HL-60 (cell line): ENCODE results near the gene TBX20.

ENCODE experiments used
- DNase-seq, 2 experiments: peaks; one replicate each; pipeline ENCODE4 v3.0.0-alpha.2; 2010 to 2020; ENCODE audit warnings: low read depth in 1 of 2, low spot score in 1 of 2
- H3K27ac ChIP-seq: fragments of 250-450 bp; sonication (Bioruptor Pico); replicated peaks from 2 replicates; pipeline ENCODE4 v1.5.1; 2020; ENCODE audit warnings: mild to moderate bottlenecking, moderate library complexity
- H3K27me3 ChIP-seq: fragments of 250-450 bp; sonication (Bioruptor Pico); 2 replicates; pipeline ENCODE4 v1.5.1; 2021; ENCODE audit warnings: mild to moderate bottlenecking, moderate library complexity; ENCODE audit not compliant: insufficient read depth, poor library complexity, severe bottlenecking
- H3K4me3 ChIP-seq: replicated peaks from 2 replicates; pipeline ENCODE4 v1.5.1; 2011; ENCODE audit warnings: mild to moderate bottlenecking, control low read depth, low read length; ENCODE audit not compliant: insufficient read depth
- CTCF ChIP-seq: IDR thresholded peaks from one replicate; pipeline ENCODE4 v1.5.1; 2011; ENCODE audit warnings: low read length, control low read depth, inconsistent platforms; ENCODE audit not compliant: insufficient read depth
- GABPA ChIP-seq: IDR thresholded peaks from 2 replicates; pipeline ENCODE4 v1.6.1; 2012; ENCODE audit warnings: low read depth
- POLR2AphosphoS5 ChIP-seq: IDR thresholded peaks from 2 replicates; pipeline ENCODE4 v1.6.1; 2012; ENCODE audit warnings: low read depth
- SPI1 ChIP-seq: IDR thresholded peaks from 2 replicates; pipeline ENCODE4 v1.6.1; 2012; ENCODE audit warnings: low read depth, mild to moderate bottlenecking, borderline replicate concordance
- TF ChIP-seq, protein P1 (sequence below): IDR thresholded peaks from 2 replicates; pipeline ENCODE4 v1.6.1; 2012; ENCODE audit warnings: low read depth; ENCODE audit not compliant: insufficient replicate concordance

Gene TBX20

GRCh38 chr7:35277359-35277758 is 23.5 kb upstream of the TBX20 start:
- TF ChIP-seq POLR2AphosphoS5 (no peak), SPI1 (no peak)
- TF ChIP-seq, protein P1, sequence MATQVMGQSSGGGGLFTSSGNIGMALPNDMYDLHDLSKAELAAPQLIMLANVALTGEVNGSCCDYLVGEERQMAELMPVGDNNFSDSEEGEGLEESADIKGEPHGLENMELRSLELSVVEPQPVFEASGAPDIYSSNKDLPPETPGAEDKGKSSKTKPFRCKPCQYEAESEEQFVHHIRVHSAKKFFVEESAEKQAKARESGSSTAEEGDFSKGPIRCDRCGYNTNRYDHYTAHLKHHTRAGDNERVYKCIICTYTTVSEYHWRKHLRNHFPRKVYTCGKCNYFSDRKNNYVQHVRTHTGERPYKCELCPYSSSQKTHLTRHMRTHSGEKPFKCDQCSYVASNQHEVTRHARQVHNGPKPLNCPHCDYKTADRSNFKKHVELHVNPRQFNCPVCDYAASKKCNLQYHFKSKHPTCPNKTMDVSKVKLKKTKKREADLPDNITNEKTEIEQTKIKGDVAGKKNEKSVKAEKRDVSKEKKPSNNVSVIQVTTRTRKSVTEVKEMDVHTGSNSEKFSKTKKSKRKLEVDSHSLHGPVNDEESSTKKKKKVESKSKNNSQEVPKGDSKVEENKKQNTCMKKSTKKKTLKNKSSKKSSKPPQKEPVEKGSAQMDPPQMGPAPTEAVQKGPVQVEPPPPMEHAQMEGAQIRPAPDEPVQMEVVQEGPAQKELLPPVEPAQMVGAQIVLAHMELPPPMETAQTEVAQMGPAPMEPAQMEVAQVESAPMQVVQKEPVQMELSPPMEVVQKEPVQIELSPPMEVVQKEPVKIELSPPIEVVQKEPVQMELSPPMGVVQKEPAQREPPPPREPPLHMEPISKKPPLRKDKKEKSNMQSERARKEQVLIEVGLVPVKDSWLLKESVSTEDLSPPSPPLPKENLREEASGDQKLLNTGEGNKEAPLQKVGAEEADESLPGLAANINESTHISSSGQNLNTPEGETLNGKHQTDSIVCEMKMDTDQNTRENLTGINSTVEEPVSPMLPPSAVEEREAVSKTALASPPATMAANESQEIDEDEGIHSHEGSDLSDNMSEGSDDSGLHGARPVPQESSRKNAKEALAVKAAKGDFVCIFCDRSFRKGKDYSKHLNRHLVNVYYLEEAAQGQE, result no peak
- no peak overlapping the region for H3K27ac ChIP-seq
- DNase-seq, result no peak

DNA sequence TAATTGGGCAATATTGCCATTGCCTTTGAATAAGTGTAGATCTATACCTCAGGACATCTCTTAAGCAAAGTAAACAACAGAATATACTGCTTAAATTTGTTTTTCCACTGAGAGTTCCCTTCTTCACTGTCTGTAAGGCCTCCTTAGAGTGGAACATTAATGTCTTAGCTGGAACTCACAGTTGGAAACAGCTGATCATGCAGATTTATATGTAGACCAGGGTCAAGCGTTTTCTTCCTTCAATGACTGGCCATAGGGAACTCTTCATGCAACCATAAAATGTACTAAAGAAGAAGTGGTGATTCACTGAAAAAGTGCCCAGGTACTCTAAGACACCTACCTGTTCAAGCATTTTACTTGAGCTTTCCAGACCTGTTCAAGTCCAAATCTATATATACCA is 18.3 kb upstream of the TBX20 start:
- no peak overlapping the region for H3K27ac ChIP-seq
- TF ChIP-seq, protein P1, result no peak
- H3K4me3 ChIP-seq, result no peak overlapping the region
- peaks cover 8% of the 10 kb centered on the region for H3K27me3 ChIP-seq
- no peak for DNase-seq

More at GRCh38 chr7:35277359-35277758, 23.5 kb upstream of the TBX20 start:
- Histone ChIP-seq H3K27me3 (no peaks in the 10 kb centered on the region), H3K4me3 (no peak overlapping the region)

DNA sequence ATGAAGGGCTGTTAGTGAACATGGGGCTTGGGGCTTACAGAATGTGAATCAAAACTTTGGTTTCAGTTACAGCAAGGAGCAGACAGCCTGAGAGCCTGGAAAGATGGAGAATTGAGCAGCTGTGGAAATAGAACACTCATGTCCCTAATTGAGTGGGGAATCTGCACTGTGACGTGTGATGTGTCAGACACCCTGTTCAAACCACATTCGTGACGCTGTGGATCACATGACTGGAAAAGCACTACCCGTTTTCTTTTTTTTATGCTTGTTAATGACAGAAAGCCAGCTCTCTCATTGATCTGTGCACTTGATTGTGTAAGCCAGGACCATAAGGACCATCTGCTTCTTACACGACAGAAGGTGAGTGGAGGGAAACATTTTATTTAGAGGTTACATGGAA is 15.1 kb upstream of the TBX20 start:
- no peak overlapping the region for H3K27ac ChIP-seq
- TF ChIP-seq GABPA (no peak), POLR2AphosphoS5 (no peak), CTCF (no peak), SPI1 (no peak)
- TF ChIP-seq, protein P1, result no peak
- no peak for DNase-seq
- no peak overlapping the region for H3K4me3 ChIP-seq
- peaks cover 8% of the 10 kb centered on the region for H3K27me3 ChIP-seq

DNA sequence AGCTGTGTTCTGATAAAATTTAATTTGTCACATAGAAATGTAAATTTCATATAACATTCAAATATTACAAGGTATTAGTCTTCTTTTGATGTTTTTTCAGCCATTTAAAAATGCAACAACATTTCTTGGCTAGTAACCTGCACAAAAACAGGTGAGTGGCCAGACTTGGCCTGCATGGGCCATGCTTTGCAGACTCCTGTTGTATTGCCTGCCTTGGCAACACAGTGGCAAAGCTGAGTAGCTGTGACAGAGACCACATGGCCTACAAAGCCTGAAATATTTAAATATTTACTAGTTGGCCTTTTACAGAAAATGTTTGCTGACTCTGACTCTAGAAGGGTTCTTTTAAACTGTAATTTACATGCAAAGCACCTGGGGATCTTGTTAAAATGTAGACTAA is 13.5 kb upstream of the TBX20 start:
- H3K27ac ChIP-seq, result no peak overlapping the region
- TF ChIP-seq POLR2AphosphoS5 (no peak), SPI1 (no peak), GABPA (no peak), CTCF (no peak)
- TF ChIP-seq, protein P1, result no peak
- DNase-seq, result no peak
- no peak overlapping the region for H3K4me3 ChIP-seq
- peaks cover 20% of the 10 kb centered on the region for H3K27me3 ChIP-seq
